Measurements from ENCODE around the gene DST.

GRCh38 chr6:56580271-56580670 lies 62.4 kb downstream of the DST start:
- TF ChIP-seq CTCF (IDR thresholded peaks at IDR 0.05) (no peak), POLR2A (IDR thresholded peaks at IDR 0.05) (no peak)

Data from heart left ventricle (tissue), 13 donors.